Measurements from ENCODE around the gene WDR33. TPM values are rescaled to one million over a fixed set of nuclear protein-coding genes. Genes with fewer than 3 reads are reported as not detected.

The WDR33 gene
- total RNA-seq, 2 donors from 2014 or later, result 76.3 to 82.5 TPM

DNA sequence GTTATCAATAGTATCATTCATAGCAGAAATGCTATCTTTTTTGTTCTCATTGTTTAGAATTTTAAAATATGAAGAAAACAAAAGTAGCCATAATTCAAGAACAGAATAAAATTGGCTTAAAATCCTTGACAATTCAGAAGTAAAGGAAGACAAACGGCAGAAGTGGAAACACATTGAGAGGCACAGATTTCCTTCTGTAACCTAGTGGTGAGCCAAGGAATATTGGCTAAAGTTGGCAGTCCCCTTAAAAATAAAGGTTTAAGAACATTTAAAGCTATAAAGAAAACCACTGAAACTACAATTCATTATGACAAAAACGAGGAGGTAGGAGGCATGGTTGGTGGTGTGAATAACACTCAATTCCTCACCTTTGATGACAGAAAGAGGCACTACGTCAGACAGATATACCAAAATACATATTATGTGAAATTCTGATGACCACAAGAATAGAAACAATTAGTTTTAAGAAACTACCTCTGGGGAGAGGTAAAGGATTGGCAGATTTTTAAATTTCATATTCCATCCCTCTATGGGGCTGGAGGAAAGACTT, 67.4 kb downstream of the WDR33 start:
- H3K4me3 ChIP-seq (ENCODE audit: low read length), result no peak overlapping the region
- Mint-ChIP-seq H3K27me3 (ENCODE audit: insufficient read depth) (no peaks in the 10 kb centered on the region), H3K36me3 (ENCODE audit: low read depth) (peaks cover 50% of the 10 kb centered on the region), H3K4me3 (no peak overlapping the region), H3K4me1 (no peaks in the 10 kb centered on the region), H3K27ac (no peak overlapping the region), H3K9me3 (no peaks in the 10 kb centered on the region)
- H3K27ac ChIP-seq (ENCODE audit: low read depth, low read length), result no peak overlapping the region
- no peaks in the 10 kb centered on the region for H3K27me3 ChIP-seq (ENCODE audit: control insufficient read depth, insufficient read depth, low read length, poor library complexity, severe bottlenecking)
- H3K9ac ChIP-seq (ENCODE audit: extremely low read depth, low read length, poor library complexity, severe bottlenecking), result no peak overlapping the region
- DNase-seq, result no peak
- H3K36me3 ChIP-seq (ENCODE audit: control insufficient read depth, insufficient read depth, low read length), result peaks cover 91% of the 10 kb centered on the region
- no peaks in the 10 kb centered on the region for H3K4me1 ChIP-seq (ENCODE audit: control insufficient read depth, insufficient read depth, low read length)
- H3K9me3 ChIP-seq (ENCODE audit: control insufficient read depth, low read length), result no peaks in the 10 kb centered on the region
- TF ChIP-seq, protein P1, sequence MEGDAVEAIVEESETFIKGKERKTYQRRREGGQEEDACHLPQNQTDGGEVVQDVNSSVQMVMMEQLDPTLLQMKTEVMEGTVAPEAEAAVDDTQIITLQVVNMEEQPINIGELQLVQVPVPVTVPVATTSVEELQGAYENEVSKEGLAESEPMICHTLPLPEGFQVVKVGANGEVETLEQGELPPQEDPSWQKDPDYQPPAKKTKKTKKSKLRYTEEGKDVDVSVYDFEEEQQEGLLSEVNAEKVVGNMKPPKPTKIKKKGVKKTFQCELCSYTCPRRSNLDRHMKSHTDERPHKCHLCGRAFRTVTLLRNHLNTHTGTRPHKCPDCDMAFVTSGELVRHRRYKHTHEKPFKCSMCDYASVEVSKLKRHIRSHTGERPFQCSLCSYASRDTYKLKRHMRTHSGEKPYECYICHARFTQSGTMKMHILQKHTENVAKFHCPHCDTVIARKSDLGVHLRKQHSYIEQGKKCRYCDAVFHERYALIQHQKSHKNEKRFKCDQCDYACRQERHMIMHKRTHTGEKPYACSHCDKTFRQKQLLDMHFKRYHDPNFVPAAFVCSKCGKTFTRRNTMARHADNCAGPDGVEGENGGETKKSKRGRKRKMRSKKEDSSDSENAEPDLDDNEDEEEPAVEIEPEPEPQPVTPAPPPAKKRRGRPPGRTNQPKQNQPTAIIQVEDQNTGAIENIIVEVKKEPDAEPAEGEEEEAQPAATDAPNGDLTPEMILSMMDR (conservative IDR thresholded peaks at IDR 0.05), result peak; percentile 66
- 92 to 100% methylated on average over 1 of the region's 3 CpGs for WGBS, 2 experiments (ENCODE audit: insufficient coverage in 1 of 2, insufficient read length in 1 of 2)

DNA sequence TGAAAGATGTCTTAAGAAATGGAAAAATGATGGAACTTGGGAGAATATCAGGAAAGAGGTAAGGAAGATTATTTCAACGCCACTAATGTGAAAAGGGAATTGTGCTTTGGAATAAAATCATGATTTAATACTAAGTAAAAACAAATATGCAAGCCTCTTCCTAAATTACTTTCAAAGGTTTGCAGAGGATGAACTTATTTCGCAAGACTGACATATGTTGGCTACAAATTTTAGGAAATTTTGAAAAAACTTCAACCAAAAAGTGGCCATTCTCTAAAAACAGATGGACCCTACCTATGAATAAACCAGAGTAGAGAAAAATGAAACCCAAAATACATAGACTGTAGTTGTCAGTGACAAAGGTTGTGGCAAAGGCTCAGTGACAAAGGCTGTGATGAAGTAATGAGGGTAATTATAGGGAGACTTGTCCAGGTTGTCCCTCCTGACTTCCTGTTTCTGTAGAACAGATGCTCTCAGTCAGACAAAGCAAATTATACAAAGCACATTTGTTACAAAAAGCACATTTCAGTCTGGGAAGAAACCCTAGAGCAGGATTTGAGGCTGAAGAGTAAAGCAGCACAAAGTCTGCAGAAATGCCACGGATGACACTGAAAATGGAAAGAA, 70.2 kb downstream of the WDR33 start:
- no peak for DNase-seq
- Histone ChIP-seq H3K4me3 (ENCODE audit: low read length) (no peak overlapping the region), H3K9ac (ENCODE audit: extremely low read depth, low read length, poor library complexity, severe bottlenecking) (no peak overlapping the region), H3K4me1 (ENCODE audit: control insufficient read depth, insufficient read depth, low read length) (no peaks in the 10 kb centered on the region), H3K27me3 (ENCODE audit: control insufficient read depth, insufficient read depth, low read length, poor library complexity, severe bottlenecking) (no peaks in the 10 kb centered on the region), H3K9me3 (ENCODE audit: control insufficient read depth, low read length) (no peaks in the 10 kb centered on the region), H3K27ac (ENCODE audit: low read depth, low read length) (no peak overlapping the region), H3K36me3 (ENCODE audit: control insufficient read depth, insufficient read depth, low read length) (peaks cover 93% of the 10 kb centered on the region)
- Mint-ChIP-seq H3K4me3 (no peak overlapping the region), H3K27me3 (ENCODE audit: insufficient read depth) (no peaks in the 10 kb centered on the region), H3K9me3 (no peaks in the 10 kb centered on the region), H3K27ac (peak overlapping the region; percentile 16), H3K36me3 (ENCODE audit: low read depth) (peaks cover 57% of the 10 kb centered on the region), H3K4me1 (no peaks in the 10 kb centered on the region)
- WGBS, 2 experiments (ENCODE audit: insufficient coverage in 1 of 2, insufficient read length in 1 of 2), result 95 to 100% methylated on average over 1 to 3 of the region's 3 CpGs
- TF ChIP-seq, protein P1 (conservative IDR thresholded peaks at IDR 0.05), result no peak

DNA sequence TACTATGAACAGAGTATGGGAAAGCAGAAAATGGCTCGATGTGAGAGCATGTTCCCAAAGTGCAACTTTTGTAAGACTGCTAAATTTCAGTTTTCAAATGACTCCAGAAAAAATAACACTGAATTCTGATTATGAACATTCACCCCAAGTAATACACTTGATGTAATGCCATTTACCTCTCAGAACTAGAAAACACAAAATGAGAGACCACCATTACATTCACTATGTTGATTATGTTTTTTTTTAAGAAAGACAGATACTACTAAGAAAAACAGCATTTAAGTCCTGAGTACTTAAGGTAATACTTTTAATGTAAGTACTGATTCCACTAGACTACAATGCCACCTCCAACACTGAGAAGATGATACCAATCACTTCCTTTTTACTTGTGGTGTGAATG, 71.2 kb downstream of the WDR33 start:
- Histone ChIP-seq H3K36me3 (ENCODE audit: control insufficient read depth, insufficient read depth, low read length) (peaks cover 93% of the 10 kb centered on the region), H3K4me3 (ENCODE audit: low read length) (no peak overlapping the region), H3K9me3 (ENCODE audit: control insufficient read depth, low read length) (no peaks in the 10 kb centered on the region), H3K27ac (ENCODE audit: low read depth, low read length) (no peak overlapping the region), H3K4me1 (ENCODE audit: control insufficient read depth, insufficient read depth, low read length) (no peaks in the 10 kb centered on the region), H3K27me3 (ENCODE audit: control insufficient read depth, insufficient read depth, low read length, poor library complexity, severe bottlenecking) (no peaks in the 10 kb centered on the region), H3K9ac (ENCODE audit: extremely low read depth, low read length, poor library complexity, severe bottlenecking) (no peak overlapping the region)
- DNase-seq, result no peak
- Mint-ChIP-seq H3K4me1 (no peaks in the 10 kb centered on the region), H3K36me3 (ENCODE audit: low read depth) (peaks cover 50% of the 10 kb centered on the region), H3K4me3 (no peak overlapping the region), H3K9me3 (no peaks in the 10 kb centered on the region), H3K27me3 (ENCODE audit: insufficient read depth) (no peaks in the 10 kb centered on the region), H3K27ac (peak overlapping the region; percentile 55)
- TF ChIP-seq, protein P1 (conservative IDR thresholded peaks at IDR 0.05), result no peak
- 93 to 100% methylated on average over 1 of the region's 1 CpG for WGBS, 2 experiments (ENCODE audit: insufficient coverage in 1 of 2, insufficient read length in 1 of 2)

Measured in endodermal cell (in vitro differentiated cells).